Liver (tissue), 9 donors: Measurements from ENCODE around the gene DAGLB. TPM values are rescaled to one million over a fixed set of nuclear protein-coding genes. Genes with fewer than 3 reads are reported as not detected.

ENCODE experiments used
- DNase-seq: peaks from one replicate; pipeline ENCODE4 v3.0.0-alpha.2; 2017; ENCODE audit warnings: low spot score
- H3K27ac ChIP-seq, 2 donors: one replicate each; pipeline ENCODE4 v1.7.0; 2013; ENCODE audit warnings: inconsistent platforms in 2 of 2, low read length in 2 of 2, control low read depth in 1 of 2, low read depth in 1 of 2, mild to moderate bottlenecking in 1 of 2
- H3K27me3 ChIP-seq, 4 donors: one replicate each; pipeline versions ENCODE4 v1.6.1 to v1.7.0; 2013; ENCODE audit warnings: low read length in 3 of 4, inconsistent platforms in 1 of 4, mild to moderate bottlenecking in 1 of 4, moderate library complexity in 1 of 4; ENCODE audit not compliant: control insufficient read depth in 4 of 4, insufficient read depth in 4 of 4
- H3K36me3 ChIP-seq, 4 donors: one replicate each; pipeline versions ENCODE4 v1.6.1 to v1.7.0; 2013; ENCODE audit warnings: low read length in 3 of 4, mild to moderate bottlenecking in 3 of 4, low read depth in 1 of 4, moderate library complexity in 1 of 4; ENCODE audit not compliant: control insufficient read depth in 4 of 4, insufficient read depth in 3 of 4
- H3K4me1 ChIP-seq, 4 donors: one replicate each; pipeline versions ENCODE4 v1.6.1 to v1.7.0; 2013; ENCODE audit warnings: low read length in 3 of 4, mild to moderate bottlenecking in 3 of 4, moderate library complexity in 1 of 4; ENCODE audit not compliant: control insufficient read depth in 4 of 4, insufficient read depth in 4 of 4
- H3K4me3 ChIP-seq, 3 donors: one replicate each; pipeline versions ENCODE4 v1.6.1 to v1.7.0; 2013; ENCODE audit warnings: low read length in 3 of 3, control low read depth in 1 of 3, low read depth in 1 of 3, mild to moderate bottlenecking in 1 of 3
- H3K9ac ChIP-seq, 2 donors: one replicate each; pipeline ENCODE4 v1.7.0; 2013; ENCODE audit warnings: low read length in 2 of 2, mild to moderate bottlenecking in 2 of 2, moderate library complexity in 2 of 2, control low read depth in 1 of 2, low read depth in 1 of 2
- H3K9me3 ChIP-seq, 4 donors: one replicate each; pipeline versions ENCODE4 v1.6.1 to v1.7.0; 2013; ENCODE audit warnings: low read length in 3 of 4; ENCODE audit not compliant: control insufficient read depth in 4 of 4
- CTCF ChIP-seq: fragments of 150-350 bp; IDR thresholded peaks from 2 replicates; pipeline ENCODE4 v1.5.1; 2017; ENCODE audit warnings: improper control_type of control experiment, low read depth, low read length; ENCODE audit not compliant: missing input control
- EGR1 ChIP-seq, 2 donors: IDR thresholded peaks; 2 replicates each; pipeline ENCODE4 v1.6.1; 2016 to 2018; ENCODE audit warnings: antibody characterized with exemption in 2 of 2, low read depth in 2 of 2
- FOXA1 ChIP-seq: IDR thresholded peaks from 2 replicates; pipeline ENCODE4 v1.6.1; 2016; ENCODE audit warnings: antibody characterized with exemption
- FOXA2 ChIP-seq: IDR thresholded peaks from 2 replicates; pipeline ENCODE4 v1.6.1; 2016; ENCODE audit warnings: antibody characterized with exemption
- GABPA ChIP-seq, 2 donors: IDR thresholded peaks in 1 of 2; conservative IDR thresholded peaks in 1 of 2; 2 replicates each; pipeline ENCODE4 v1.6.1; 2016; ENCODE audit warnings: antibody characterized with exemption in 2 of 2, mild to moderate bottlenecking in 1 of 2, moderate library complexity in 1 of 2
- HNF4G ChIP-seq: IDR thresholded peaks from 2 replicates; pipeline ENCODE4 v1.6.1; 2016; ENCODE audit warnings: antibody characterized with exemption
- JUND ChIP-seq, 2 donors: IDR thresholded peaks; 2 replicates each; pipeline ENCODE4 v1.6.1; 2016; ENCODE audit warnings: antibody characterized with exemption in 2 of 2
- MAX ChIP-seq: IDR thresholded peaks from 2 replicates; pipeline ENCODE4 v1.6.1; 2016; ENCODE audit warnings: antibody characterized with exemption
- NR2F2 ChIP-seq: IDR thresholded peaks from 2 replicates; pipeline ENCODE4 v1.6.1; 2016; ENCODE audit warnings: antibody characterized with exemption
- RAD21 ChIP-seq, 2 donors: IDR thresholded peaks; 2 replicates each; pipeline ENCODE4 v1.6.1; 2016; ENCODE audit warnings: antibody characterized with exemption in 2 of 2, mild to moderate bottlenecking in 2 of 2
- REST ChIP-seq: IDR thresholded peaks from 2 replicates; pipeline ENCODE4 v1.6.1; 2016; ENCODE audit warnings: antibody characterized with exemption, mild to moderate bottlenecking
- RXRA ChIP-seq, 2 donors: IDR thresholded peaks; 2 replicates each; pipeline ENCODE4 v1.6.1; 2017 to 2018; ENCODE audit warnings: antibody characterized with exemption in 2 of 2, mild to moderate bottlenecking in 1 of 2
- SP1 ChIP-seq: IDR thresholded peaks from 2 replicates; pipeline ENCODE4 v1.6.1; 2018; ENCODE audit warnings: antibody characterized with exemption, mild to moderate bottlenecking
- TAF1 ChIP-seq: conservative IDR thresholded peaks from 2 replicates; pipeline ENCODE4 v1.6.1; 2016; ENCODE audit warnings: antibody characterized with exemption, mild to moderate bottlenecking
- YY1 ChIP-seq: IDR thresholded peaks from 2 replicates; pipeline ENCODE4 v1.6.1; 2016; ENCODE audit warnings: antibody characterized with exemption, mild to moderate bottlenecking
- ZBTB33 ChIP-seq: IDR thresholded peaks from 2 replicates; pipeline ENCODE4 v1.6.1; 2016; ENCODE audit warnings: antibody characterized with exemption
- WGBS: extraction: QIAGEN DNeasy Blood & Tissue Kit; methylation state at CpG from one replicate; pipeline ENCODE4 v1.1.7; 2013; 5-methylcytosine and 5-hydroxymethylcytosine counted together
- polyA plus RNA-seq, 2 donors: library from polyadenylated mRNA; stranded (reverse) in 1 of 2; unstranded in 1 of 2; fragments of 200-250 nt in 1 of 2; fragments of >200 nt in 1 of 2; fragmentation: Nextera tagmentation in 1 of 2; extraction: Ambion mirVana in 1 of 2; gene quantifications; one replicate each; pipeline versions ENCODE4 v1.2.1 to v1.2.3, GENCODE V29; 2013 to 2015
- total RNA-seq, 2 donors: library from RNA; depleted of rRNA; stranded (reverse); fragments of >200 nt; gene quantifications; one replicate each; pipeline ENCODE4 v1.2.3, GENCODE V29; 2014
- donor health status: healthy.
- donor health status: healthy.
- donor health status: healthy.
- donor health status: healthy.
- donor health status: healthy.

Gene DAGLB
- total and polyA plus RNA-seq, 4 donors: 4.9 to 10.7 (median 8.4) TPM

GRCh38 chr7:6406121-6406520, 41.6 kb downstream of the DAGLB start (continued):
- no peak for TF ChIP-seq FOXA1

GRCh38 chr7:6403907-6404306, 43.8 kb downstream of the DAGLB start:
- H3K9me3 ChIP-seq: no peaks in the 10 kb centered on the region
- TF ChIP-seq YY1: no peak
- TF ChIP-seq JUND (IDR thresholded peaks at IDR 0.05): no peak
- WGBS: 93% methylated on average over 7 of the region's 7 CpGs

GRCh38 chr7:6402741-6403140, 45.0 kb downstream of the DAGLB start:
- no peak overlapping the region for H3K9ac ChIP-seq
- DNase-seq: no peak
- H3K9me3 ChIP-seq: no peaks in the 10 kb centered on the region
- WGBS: 97% methylated on average over 13 of the region's 13 CpGs
- peaks cover 10 to 49% (median 39%) of the 10 kb centered on the region in 4 donors for H3K36me3 ChIP-seq
- no peak overlapping the region for H3K4me3 ChIP-seq
- H3K4me1 ChIP-seq: peaks cover 0 to 4% (median 0%) of the 10 kb centered on the region in 4 donors
- no peak overlapping the region for H3K27ac ChIP-seq
- TF ChIP-seq CTCF (no peak), EGR1 (IDR thresholded peaks at IDR 0.05; ENCODE audit: low read depth in 2 of 2) (no peak), ZBTB33 (no peak), SP1 (no peak), FOXA1 (no peak), HNF4G (no peak), NR2F2 (no peak), TAF1 (no peak), FOXA2 (no peak), RXRA (IDR thresholded peaks at IDR 0.05) (no peak), JUND (IDR thresholded peaks at IDR 0.05) (no peak), GABPA (IDR thresholded peaks at IDR 0.05 in 1 of 2, conservative IDR thresholded peaks at IDR 0.05 in 1 of 2) (no peak)
- H3K27me3 ChIP-seq: no peaks in the 10 kb centered on the region

More at GRCh38 chr7:6403907-6404306, 43.8 kb downstream of the DAGLB start:
- no peak overlapping the region for H3K27ac ChIP-seq
- H3K27me3 ChIP-seq: no peaks in the 10 kb centered on the region
- H3K4me1 ChIP-seq: no peaks in the 10 kb centered on the region
- H3K4me3 ChIP-seq: no peak overlapping the region
- peaks cover 8 to 56% (median 39%) of the 10 kb centered on the region in 4 donors for H3K36me3 ChIP-seq
- H3K9ac ChIP-seq: no peak overlapping the region
- DNase-seq: no peak

- Histone ChIP-seq H3K9me3 (no peaks in the 10 kb centered on the region), H3K36me3 (peaks cover 10 to 43% (median 36%) of the 10 kb centered on the region in 4 donors), H3K27ac (no peak overlapping the region), H3K4me3 (no peak overlapping the region), H3K27me3 (no peaks in the 10 kb centered on the region), H3K9ac (no peak overlapping the region), H3K4me1 (peaks cover 0 to 4% (median 0%) of the 10 kb centered on the region in 4 donors)
- WGBS: 90% methylated on average over 17 of the region's 17 CpGs
- no peak for TF ChIP-seq YY1
- TF ChIP-seq SP1: no peak
- TF ChIP-seq JUND (IDR thresholded peaks at IDR 0.05): no peak
- no peak for TF ChIP-seq REST
- TF ChIP-seq RAD21 (IDR thresholded peaks at IDR 0.05): no peak
- TF ChIP-seq CTCF: no peak
- no peak for TF ChIP-seq GABPA (IDR thresholded peaks at IDR 0.05 in 1 of 2, conservative IDR thresholded peaks at IDR 0.05 in 1 of 2)
- no peak for TF ChIP-seq TAF1
- no peak for TF ChIP-seq MAX
- no peak for TF ChIP-seq HNF4G
- TF ChIP-seq EGR1 (IDR thresholded peaks at IDR 0.05; ENCODE audit: low read depth in 2 of 2): no peak
- TF ChIP-seq FOXA1: no peak
- no peak for TF ChIP-seq NR2F2
- no peak for DNase-seq
Observed at GRCh38 chr7:6402041-6402440, 45.7 kb downstream of the DAGLB start.
